Stimulated activated CD4-positive, alpha-beta T cell treated with anti-CD3 and anti-CD28 coated beads, Interleukin-2, amount 100 ng/mL, for 4 hours (primary cell): ENCODE results near the gene DDX59.
"Not testable (repeated sequence)": the region's sequence is repeated elsewhere in the genome, so short reads cannot be mapped to it uniquely, and the experiment has no call there.

Source experiments
- DNase-seq: peaks from one replicate; pipeline ENCODE4 v3.0.0-alpha.2; 2020; ENCODE audit warnings: low read depth

DDX59 gene

GRCh38 chr1:200670242-200671118 is 773 bp upstream of the DDX59 start:
- no peak for DNase-seq

DNA sequence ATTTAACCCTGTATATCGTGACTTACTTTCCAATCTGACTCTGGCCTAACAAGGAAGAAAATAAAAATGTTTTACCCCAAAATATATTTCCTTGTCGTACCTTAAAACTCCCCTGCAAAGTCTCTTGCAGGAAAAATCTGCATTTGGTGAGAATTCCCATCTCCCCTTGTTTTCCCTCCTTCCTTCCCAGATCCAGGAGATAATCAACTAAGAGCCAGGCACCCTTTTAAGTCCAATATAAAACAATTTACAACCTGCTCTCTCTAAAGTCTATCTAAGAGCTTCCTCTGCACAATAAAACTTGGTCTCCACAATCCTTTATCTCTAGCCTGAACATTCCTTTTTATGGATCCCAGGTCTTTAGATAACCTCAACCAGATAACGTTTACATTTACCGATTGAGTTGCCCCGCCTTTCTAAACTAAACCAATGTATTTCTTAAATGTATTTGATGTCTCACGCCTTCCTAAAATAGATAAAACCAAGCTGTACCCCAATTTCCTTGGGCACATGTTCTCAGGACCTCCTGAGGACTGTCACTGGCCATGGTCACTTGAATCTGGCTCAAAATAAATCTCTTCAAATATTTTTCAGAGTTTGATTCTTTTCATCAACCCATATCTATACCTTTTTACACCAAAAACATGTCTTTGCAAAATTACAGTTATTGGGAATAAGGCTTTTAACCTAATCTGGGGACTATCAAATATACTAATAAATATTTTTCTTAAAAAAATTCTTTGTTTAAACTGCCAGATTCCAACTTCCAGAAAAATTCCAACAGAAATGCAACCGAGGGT is 993 bp downstream of the DDX59 start:
- DNase-seq: no peak

- no peak for DNase-seq
These were observed 3.4 kb downstream of the DDX59 start for GRCh38 chr1:200666309-200666708.

DNA sequence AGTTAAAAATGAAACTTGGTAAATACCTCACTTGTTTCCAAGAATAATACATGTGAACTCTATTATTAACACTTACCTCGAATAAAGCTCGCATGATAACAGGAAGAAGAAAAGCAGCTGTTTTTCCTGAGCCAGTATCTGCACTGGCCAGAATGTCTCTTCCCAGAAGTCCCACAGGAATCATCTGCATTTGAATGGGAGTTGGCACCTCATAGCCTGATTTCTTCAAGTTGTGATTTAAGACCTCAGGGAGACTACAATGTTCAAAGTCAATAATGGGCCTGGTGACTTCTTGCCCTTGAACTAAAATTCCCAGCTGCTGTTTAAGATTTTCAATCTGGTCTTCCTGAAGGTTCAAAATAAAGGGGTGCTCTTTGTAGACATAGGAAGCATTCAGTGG is 3.8 kb downstream of the DDX59 start:
- DNase-seq: no peak

- DNase-seq: no peak
These were observed 9.0 kb downstream of the DDX59 start for GRCh38 chr1:200660719-200661118.

DNA sequence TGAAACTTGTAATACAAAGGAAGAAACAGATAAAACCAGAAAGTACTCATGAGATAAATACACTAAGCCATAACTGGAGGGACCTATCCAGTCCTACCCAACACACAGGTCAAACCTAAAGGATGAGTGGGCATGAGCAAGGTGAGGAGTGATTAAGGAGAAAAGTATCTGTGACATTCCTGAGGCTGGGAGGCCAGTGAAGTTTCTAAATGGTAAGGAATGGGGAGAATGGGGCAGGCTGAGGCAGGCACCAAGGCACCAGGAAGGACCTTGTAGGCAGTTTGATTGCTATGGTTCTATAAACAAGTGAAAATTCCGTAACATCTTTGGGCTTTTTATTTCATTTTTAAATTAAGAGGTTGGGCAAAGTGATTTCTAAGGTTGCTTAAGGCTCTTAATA is 10.4 kb downstream of the DDX59 start:
- DNase-seq: no peak

GRCh38 chr1:200658037-200658818 is 11.5 kb downstream of the DDX59 start:
- no peak for DNase-seq

- no peak for DNase-seq
These were observed 15.0 kb downstream of the DDX59 start for GRCh38 chr1:200654660-200655059.

GRCh38 chr1:200653022-200653462 is 16.7 kb downstream of the DDX59 start:
- DNase-seq: no peak

DNA sequence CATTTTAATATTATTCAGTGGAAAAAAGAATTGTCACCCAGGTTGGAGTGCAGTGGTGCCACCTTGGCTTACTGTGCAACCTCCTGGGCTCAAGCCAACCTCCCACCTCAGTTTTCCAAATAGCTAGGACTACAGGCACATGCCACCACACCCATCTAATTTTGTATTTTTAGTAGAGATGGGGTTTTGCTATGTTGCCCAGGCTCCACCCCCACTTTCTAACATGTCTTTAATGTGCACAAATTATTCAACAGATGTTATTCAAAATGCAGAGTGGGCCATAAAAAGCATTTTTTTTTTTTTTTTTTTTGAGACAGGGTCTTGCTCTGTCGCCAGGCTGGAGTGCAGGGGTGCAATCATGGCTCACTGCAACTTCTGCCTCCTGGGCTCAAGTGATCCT is 17.3 kb downstream of the DDX59 start:
- no peak for DNase-seq

GRCh38 chr1:200646515-200646914 is 23.2 kb downstream of the DDX59 start:
- no peak for DNase-seq

- no peak for DNase-seq
These were observed 25.7 kb downstream of the DDX59 start for GRCh38 chr1:200644021-200644420.

DNA sequence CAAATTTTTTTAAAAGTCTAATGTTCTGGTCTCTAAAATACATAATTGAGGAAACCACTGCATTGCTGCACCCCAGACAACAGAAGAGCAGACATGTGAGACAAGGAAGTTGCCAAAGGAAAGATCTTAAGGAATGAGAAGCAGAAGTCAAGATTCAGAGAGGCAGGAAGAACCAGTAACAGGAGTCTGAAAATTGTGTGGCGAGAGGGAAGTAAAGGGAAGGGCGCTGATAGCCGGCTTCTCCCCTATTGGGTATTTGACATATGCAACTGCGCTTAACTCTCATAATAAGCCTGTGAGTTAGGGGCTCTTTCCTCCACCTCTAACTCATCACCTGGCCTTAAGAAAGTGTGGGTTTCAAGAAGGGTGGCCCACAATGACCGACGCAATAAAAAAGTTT is 27.2 kb downstream of the DDX59 start:
- no peak for DNase-seq

DNA sequence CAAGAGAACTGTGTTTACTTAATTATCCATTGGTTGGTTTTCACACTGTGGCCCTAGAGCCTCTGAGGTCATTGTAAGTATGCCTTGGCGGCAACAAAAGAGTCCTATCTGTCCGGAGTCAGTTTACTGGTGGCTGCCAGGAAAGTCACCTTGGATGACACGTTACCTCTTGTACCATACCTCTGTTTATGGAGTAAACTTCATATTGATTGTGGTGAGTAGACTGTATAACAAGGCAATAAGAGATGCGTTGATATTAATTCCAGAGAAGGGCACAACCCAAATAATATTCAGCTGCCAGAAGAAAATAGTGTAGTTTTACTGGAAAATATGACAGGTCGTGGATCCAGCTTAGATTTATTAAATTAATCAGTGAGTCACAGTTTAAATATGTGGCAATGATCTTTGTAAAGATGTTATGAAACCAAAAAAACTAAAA is 28.7 kb downstream of the DDX59 start:
- no peak for DNase-seq

GRCh38 chr1:200640373-200640962 is 29.2 kb downstream of the DDX59 start:
- DNase-seq: no peak

- DNase-seq: no peak
These were observed 31.6 kb downstream of the DDX59 start for GRCh38 chr1:200638073-200638472.

- no peak for DNase-seq
These were observed 33.0 kb downstream of the DDX59 start for GRCh38 chr1:200636681-200637080.

DNA sequence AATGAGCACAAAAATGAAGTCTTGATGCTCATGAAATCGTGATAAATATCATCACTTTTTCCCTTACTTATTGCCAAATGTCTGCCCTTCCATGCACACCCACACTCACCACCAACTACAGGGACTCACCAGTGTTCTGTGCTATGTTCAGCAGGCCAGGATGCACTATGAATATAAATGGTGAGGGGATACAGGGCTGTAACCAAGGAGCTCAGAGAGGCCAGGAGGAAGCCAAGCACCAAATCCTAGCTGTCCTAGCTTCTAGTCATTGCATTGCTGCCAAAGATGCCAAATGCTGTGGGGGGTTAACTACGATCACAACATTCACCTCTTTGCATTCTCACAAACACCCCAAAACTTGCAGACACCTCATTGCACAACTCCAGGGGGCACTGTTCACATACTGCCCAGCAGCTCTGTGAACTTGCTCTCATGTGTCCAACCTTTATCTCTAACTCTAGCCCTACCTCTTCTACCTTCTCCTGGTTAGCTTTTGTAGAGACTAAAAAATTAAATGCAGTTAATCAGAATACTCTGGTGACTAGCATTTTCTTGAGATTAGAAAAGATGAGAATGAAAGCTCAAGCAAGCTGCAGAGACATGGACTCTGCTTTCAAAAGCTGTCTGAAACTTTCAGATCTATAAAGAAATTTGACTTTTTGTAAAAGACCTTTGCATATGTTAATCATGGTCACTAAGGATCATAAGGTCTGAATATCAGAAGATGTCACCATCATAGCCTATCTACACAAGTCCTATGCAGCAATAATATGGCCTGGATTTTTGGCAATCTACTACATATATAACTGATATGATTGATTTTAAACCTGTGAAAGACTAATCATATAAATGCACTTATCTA is 35.2 kb downstream of the DDX59 start:
- no peak for DNase-seq

GRCh38 chr1:200631375-200631774 is 38.3 kb downstream of the DDX59 start:
- DNase-seq: no peak

GRCh38 chr1:200630515-200630899 is 39.2 kb downstream of the DDX59 start:
- DNase-seq: not testable (repeated sequence)
